Central memory CD8-positive, alpha-beta T cell (primary cell): ENCODE results near the gene PRKCE.

Experiments used
- ATAC-seq: fragments of 150-1000 bp; cut with Tn5 transposase; replicated peaks from 2 replicates; pipeline ENCODE4 v1.10.0; 2022; ENCODE audit warnings: mild to moderate bottlenecking, moderate FRiP score, moderate number of reproducible peaks; ENCODE audit not compliant: poor library complexity, severe bottlenecking; ENCODE audit errors: extremely low read depth
- DNase-seq, 2 donors: peaks; one replicate each; pipeline ENCODE4 v3.0.0; 2021; ENCODE audit warnings: low spot score in 2 of 2
- H3K27ac Mint-ChIP-seq: one replicate; pipeline ENCODE4 v1.8.0; 2022; ENCODE audit warnings: low read depth, mild to moderate bottlenecking, moderate library complexity, mixed read lengths
- H3K27me3 Mint-ChIP-seq: one replicate; pipeline ENCODE4 v1.8.0; 2022; ENCODE audit warnings: mixed read lengths
- H3K36me3 Mint-ChIP-seq: one replicate; pipeline ENCODE4 v1.8.0; 2022; ENCODE audit warnings: mild to moderate bottlenecking, moderate library complexity, mixed read lengths; ENCODE audit not compliant: insufficient read depth
- H3K4me1 Mint-ChIP-seq: one replicate; pipeline ENCODE4 v1.8.0; 2022; ENCODE audit warnings: mixed read lengths
- H3K4me3 Mint-ChIP-seq: one replicate; pipeline ENCODE4 v1.8.0; 2022; ENCODE audit warnings: mild to moderate bottlenecking, moderate library complexity, mixed read lengths
- H3K9me3 Mint-ChIP-seq: one replicate; pipeline ENCODE4 v1.8.0; 2022; ENCODE audit warnings: mixed read lengths

Gene PRKCE

DNA sequence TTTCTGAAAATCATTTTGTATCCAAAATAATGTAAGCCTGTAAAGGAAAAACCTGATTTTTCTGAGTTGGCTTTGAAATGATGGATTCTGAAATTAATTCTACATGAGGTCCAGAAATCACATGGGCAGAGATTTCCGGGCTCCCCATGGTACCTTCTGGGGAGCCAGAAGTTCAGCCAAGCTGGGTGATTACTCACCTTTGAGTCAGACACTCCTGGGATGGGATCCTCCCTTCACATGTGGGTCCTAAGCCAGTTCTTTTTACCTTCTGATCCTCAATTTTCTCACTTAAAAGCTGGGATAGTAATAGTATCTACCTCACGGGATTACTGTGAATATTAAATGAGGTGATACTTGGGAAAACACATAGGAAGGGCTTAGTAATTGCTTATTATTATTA, 465.9 kb downstream of the PRKCE start:
- DNase-seq, result no peak
- no peaks in the 10 kb centered on the region for H3K27me3 Mint-ChIP-seq
- ATAC-seq, result no peak
- peaks cover 6% of the 10 kb centered on the region for H3K4me1 Mint-ChIP-seq
- no peak overlapping the region for H3K4me3 Mint-ChIP-seq
- no peaks in the 10 kb centered on the region for H3K36me3 Mint-ChIP-seq
- H3K9me3 Mint-ChIP-seq, result no peaks in the 10 kb centered on the region
- no peak overlapping the region for H3K27ac Mint-ChIP-seq

DNA sequence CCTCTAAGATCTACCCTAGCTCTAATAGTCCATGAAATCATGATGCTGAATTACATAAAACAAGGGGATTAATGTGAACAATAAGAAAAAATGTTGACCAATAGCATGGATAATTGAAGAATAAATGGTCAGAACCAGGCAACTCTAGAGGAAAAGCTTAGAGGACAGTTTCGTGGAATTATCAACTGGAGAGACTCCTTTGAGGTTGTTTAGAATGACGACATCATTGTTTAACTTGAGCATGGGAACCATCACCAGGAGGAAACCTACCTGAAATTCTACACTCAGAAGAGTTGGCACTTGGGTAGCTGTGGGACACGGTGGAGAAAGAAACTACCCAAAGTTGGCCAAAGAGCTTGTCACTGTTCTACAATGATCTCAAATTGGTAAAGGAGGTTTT, 466.5 kb downstream of the PRKCE start:
- H3K27ac Mint-ChIP-seq, result no peak overlapping the region
- DNase-seq (no peak), ATAC-seq (no peak)
- H3K4me1 Mint-ChIP-seq, result peaks cover 6% of the 10 kb centered on the region
- H3K27me3 Mint-ChIP-seq, result no peaks in the 10 kb centered on the region
- no peak overlapping the region for H3K4me3 Mint-ChIP-seq
- no peaks in the 10 kb centered on the region for H3K9me3 Mint-ChIP-seq
- no peaks in the 10 kb centered on the region for H3K36me3 Mint-ChIP-seq

DNA sequence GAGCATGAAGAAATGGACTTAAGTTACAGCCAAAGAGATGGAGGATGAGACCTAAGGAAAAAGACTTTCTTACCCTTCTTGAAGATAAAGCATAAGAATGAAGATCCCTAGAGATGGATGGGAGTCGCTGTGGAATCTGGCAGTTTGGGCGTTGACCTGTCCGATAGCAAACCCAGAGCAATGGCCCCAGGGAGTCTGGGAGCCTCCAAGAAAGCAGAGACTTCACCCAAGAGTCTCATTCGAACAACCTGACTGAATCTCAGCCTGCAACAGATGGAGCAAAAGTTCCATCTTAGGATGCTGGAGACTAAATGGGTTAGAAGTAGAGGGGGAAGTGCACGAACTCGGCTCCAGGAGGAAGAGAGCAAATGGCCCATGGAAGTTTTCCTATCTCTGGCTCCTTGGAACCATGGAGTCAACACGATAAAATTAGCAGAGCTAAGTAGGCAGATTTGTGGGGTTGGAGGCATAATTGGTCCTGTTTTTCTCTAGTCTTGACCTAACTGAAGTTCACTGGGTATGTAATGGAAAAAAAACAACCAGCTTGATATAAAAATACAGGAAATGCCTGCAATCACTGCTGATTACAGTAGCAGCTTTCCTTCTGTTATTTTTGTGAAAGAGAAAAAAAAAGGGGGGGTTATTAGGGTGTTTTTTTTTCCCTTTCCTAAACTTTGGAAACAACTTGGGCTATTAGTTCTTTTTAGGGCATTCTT, 467.3 kb downstream of the PRKCE start:
- Mint-ChIP-seq H3K27me3 (no peaks in the 10 kb centered on the region), H3K27ac (no peak overlapping the region), H3K36me3 (no peaks in the 10 kb centered on the region), H3K4me3 (no peak overlapping the region), H3K9me3 (no peaks in the 10 kb centered on the region), H3K4me1 (peaks cover 6% of the 10 kb centered on the region)
- ATAC-seq (no peak), DNase-seq (no peak)

DNA sequence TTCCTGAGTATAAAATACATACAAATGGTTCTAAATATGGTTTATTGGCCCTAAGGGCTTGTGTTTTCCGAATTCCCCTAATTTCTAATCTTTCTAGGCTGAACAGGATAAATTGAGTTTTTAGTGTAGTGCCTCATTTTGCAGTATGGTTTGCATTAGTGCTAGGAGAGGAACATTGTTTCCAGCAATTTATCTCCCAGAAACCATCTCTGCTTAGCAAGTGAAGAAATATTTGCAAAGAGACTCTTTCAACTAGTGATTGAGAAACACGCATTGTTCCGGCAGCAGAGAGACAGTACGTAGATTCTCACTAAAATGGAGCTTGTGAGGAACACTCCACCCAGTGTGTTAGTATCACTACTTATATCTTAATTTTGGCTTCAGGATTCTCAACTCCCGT, 468.0 kb downstream of the PRKCE start:
- no peak overlapping the region for H3K4me3 Mint-ChIP-seq
- H3K4me1 Mint-ChIP-seq, result peaks cover 6% of the 10 kb centered on the region
- ATAC-seq (no peak), DNase-seq (no peak)
- H3K9me3 Mint-ChIP-seq, result no peaks in the 10 kb centered on the region
- H3K27ac Mint-ChIP-seq, result no peak overlapping the region
- no peaks in the 10 kb centered on the region for H3K27me3 Mint-ChIP-seq
- no peaks in the 10 kb centered on the region for H3K36me3 Mint-ChIP-seq

DNA sequence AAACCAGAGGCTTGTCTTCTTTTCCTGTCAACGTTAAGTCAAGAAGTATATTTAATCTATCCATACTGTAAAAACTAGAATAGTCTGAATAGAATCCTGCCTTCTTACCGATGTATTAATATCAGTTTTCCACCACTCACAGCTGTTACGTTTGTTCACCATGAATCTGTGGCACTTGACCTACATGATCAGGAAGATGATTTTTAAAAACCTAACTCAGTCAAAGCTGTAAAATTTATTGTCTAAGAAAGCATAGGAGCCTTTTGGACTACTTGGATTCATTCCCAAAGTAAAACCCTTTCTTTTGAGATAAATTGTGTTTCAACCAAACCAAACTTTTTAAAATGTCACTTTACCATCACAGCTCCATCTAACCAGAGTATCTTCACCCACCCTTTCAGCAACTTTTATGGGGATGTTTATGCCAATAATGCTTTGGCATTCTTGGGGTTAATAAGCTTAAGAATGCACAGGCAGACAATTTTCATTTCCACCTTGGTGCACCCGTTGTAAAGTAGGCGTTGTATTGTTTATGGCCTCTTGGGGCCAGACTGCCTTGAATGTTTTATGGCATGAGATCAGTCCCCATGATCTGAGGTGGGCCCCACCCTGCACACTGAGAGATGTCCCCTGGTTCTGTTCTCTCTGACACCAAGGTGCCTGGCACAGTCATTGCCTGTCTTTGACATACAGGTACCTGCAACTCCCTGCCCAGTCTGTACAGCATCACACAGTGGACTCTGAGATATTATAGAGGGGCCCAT, 469.5 kb downstream of the PRKCE start:
- no peaks in the 10 kb centered on the region for H3K27me3 Mint-ChIP-seq
- no peaks in the 10 kb centered on the region for H3K36me3 Mint-ChIP-seq
- no peak for DNase-seq
- H3K9me3 Mint-ChIP-seq, result no peaks in the 10 kb centered on the region
- peaks cover 6% of the 10 kb centered on the region for H3K4me1 Mint-ChIP-seq
- ATAC-seq, result no peak
- no peak overlapping the region for H3K27ac Mint-ChIP-seq
- no peak overlapping the region for H3K4me3 Mint-ChIP-seq

DNA sequence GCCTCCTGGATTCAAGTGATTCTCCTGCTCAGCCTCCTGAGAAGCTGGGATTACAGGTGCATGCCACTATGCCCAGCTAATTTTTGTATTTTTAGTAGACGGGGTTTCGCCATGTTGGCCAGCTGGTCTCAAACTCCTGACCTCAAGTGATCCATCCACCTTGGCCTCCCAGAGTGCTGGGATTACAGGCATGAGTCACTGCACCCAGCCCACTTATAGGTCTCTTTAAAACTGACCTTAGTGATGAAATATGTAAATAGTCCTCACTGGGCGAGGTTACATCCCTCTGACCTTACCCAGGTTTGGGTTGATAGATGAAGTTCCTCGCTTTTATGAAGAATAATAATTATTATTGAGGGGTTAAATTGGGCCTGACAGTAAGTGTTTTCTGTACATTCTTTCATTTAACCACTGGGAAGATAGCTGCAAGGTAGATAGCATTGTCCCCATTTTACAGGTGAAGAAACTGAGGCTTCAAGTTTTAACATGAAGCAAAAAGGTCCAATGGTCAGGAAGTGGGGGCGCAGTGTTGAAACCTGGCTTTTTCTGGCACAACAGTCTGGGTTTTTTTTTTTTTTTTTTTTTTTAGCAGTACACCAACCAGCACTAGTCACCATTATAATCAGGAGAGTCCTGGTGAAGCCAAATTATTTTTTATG, 471.0 kb downstream of the PRKCE start:
- Mint-ChIP-seq H3K4me3 (no peak overlapping the region), H3K4me1 (peaks cover 6% of the 10 kb centered on the region), H3K27me3 (no peaks in the 10 kb centered on the region), H3K9me3 (no peaks in the 10 kb centered on the region), H3K27ac (no peak overlapping the region), H3K36me3 (no peaks in the 10 kb centered on the region)
- ATAC-seq (no peak), DNase-seq (no peak)

DNA sequence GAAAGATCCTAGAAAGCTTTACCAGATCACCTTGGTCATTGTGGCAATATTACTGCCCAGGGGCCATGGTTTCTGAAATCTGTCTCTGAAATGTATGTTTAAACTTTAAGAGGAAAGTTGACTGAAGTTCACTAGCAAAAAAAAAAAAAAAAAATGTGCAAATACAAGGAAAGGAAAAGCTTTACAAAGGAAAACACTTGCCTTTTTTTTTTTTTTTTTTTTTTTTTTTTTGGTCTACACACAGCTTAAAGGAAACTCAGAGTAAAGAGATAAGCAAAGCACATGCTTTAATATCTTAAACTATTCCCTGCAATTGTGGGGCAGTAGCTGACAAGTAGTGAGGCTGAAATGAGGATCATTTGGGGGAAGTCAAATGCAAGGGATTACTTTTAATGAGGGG, 471.5 kb downstream of the PRKCE start:
- no peak overlapping the region for H3K27ac Mint-ChIP-seq
- no peaks in the 10 kb centered on the region for H3K9me3 Mint-ChIP-seq
- DNase-seq (no peak), ATAC-seq (no peak)
- H3K4me3 Mint-ChIP-seq, result no peak overlapping the region
- H3K36me3 Mint-ChIP-seq, result no peaks in the 10 kb centered on the region
- peaks cover 6% of the 10 kb centered on the region for H3K4me1 Mint-ChIP-seq
- no peaks in the 10 kb centered on the region for H3K27me3 Mint-ChIP-seq

DNA sequence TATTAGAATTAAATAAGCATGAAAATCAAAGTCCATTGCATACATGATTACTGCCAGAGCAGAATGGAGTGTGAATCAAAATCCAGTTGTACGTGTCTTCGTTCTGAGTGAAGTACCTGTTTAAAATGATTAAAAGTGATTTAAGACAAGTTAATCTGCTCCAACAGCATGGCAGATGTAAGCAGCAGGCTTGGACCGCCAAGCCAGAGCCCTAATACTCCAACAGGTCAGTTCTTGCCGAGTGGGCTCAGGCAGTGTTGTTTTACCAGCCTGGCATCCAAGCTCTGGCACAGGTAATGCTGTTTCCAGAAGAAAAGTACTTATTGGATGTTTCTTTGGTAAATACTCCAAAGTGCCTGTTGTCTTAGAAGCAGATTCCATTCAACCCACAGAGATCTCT, 474.3 kb downstream of the PRKCE start:
- Mint-ChIP-seq H3K9me3 (no peaks in the 10 kb centered on the region), H3K4me1 (no peaks in the 10 kb centered on the region), H3K4me3 (no peak overlapping the region), H3K36me3 (no peaks in the 10 kb centered on the region), H3K27ac (no peak overlapping the region), H3K27me3 (no peaks in the 10 kb centered on the region)
- DNase-seq (no peak), ATAC-seq (no peak)

DNA sequence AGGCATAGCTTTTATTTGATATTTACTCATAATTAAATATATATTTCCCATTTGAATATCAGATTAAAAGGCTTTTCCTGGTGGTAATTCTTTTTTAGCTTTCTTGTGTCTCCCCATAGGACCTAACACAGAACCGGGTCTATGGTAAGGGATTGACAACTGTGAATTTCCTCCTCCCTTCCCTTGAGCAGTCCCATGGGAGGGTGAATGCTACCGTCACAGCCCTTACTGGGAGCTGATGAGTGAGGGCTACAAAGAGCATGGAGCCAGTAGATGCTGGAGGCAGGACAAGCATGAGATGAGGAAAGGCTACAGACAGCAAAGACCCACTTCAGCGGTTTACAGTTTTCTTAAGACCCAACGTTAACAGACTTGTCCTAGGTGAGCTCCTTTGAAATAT, 475.1 kb downstream of the PRKCE start:
- no peaks in the 10 kb centered on the region for H3K9me3 Mint-ChIP-seq
- ATAC-seq (no peak), DNase-seq (no peak)
- no peaks in the 10 kb centered on the region for H3K4me1 Mint-ChIP-seq
- no peaks in the 10 kb centered on the region for H3K36me3 Mint-ChIP-seq
- H3K27me3 Mint-ChIP-seq, result no peaks in the 10 kb centered on the region
- no peak overlapping the region for H3K27ac Mint-ChIP-seq
- no peak overlapping the region for H3K4me3 Mint-ChIP-seq

DNA sequence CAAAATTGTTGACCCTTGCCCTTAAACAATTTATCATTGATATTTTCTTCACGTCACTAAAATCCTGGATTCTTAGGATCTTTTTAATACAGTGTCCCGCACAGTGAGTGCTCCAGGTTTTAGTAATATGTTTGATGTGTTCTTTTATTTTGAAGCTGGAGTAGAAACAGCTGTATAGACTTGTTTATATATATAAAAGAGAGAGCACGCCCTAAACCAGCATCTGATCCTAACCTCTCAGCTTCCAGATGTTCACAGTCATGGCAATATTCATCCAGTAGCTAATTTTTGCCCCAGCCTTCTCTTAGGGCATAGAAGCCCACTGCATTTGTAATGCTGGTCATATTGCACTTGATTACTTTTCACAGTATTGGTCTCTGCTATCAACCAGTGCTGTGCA, 475.7 kb downstream of the PRKCE start:
- Mint-ChIP-seq H3K27me3 (no peaks in the 10 kb centered on the region), H3K4me1 (no peaks in the 10 kb centered on the region), H3K27ac (no peak overlapping the region), H3K9me3 (no peaks in the 10 kb centered on the region), H3K4me3 (no peak overlapping the region), H3K36me3 (no peaks in the 10 kb centered on the region)
- DNase-seq, result no peak
- ATAC-seq, result no peak

DNA sequence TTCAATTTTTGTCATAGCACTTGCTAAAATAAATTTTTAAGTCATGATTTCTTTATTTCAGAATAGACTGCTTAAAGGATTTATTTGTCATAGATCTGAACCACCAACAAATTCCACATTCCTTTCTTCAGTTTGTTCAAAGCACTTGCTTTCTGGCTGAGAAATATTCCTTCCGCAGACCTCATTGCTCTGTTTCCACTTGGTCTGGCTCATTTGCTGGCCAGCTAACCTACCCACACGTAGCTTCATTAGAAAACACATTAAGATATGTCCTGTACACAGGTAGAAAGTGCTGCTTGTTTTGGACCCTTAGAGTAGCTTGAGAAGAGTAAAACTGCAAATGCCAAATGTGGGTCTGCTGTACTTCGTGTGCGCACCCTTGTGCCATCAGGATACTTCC, 479.0 kb downstream of the PRKCE start:
- no peaks in the 10 kb centered on the region for H3K4me1 Mint-ChIP-seq
- H3K27me3 Mint-ChIP-seq, result no peaks in the 10 kb centered on the region
- no peak overlapping the region for H3K27ac Mint-ChIP-seq
- no peak overlapping the region for H3K4me3 Mint-ChIP-seq
- ATAC-seq (no peak), DNase-seq (no peak)
- peaks cover 5% of the 10 kb centered on the region for H3K36me3 Mint-ChIP-seq
- H3K9me3 Mint-ChIP-seq, result no peaks in the 10 kb centered on the region

DNA sequence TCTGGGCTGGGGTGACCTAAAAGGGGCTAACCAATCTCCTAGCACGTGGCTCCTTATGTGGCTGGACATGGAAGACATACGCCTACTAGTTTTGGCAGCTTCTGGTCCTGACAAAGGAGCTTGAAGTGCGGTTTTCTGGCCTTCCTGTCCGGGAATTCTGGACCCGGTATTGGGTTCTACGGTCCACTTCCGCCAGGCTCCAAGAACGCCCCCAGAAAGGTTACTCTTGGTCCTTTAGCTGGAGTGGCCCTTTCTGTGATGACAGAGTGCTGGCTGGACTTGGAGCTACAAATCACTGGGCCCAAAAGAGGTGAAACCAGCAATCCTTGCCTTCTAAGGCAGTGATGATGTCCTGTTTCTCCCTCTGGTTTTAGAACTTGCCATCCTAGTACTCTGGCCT, 481.5 kb downstream of the PRKCE start:
- ATAC-seq (no peak), DNase-seq (no peak)
- Mint-ChIP-seq H3K27ac (no peak overlapping the region), H3K36me3 (peaks cover 6% of the 10 kb centered on the region), H3K27me3 (no peaks in the 10 kb centered on the region), H3K4me1 (no peaks in the 10 kb centered on the region), H3K4me3 (no peak overlapping the region), H3K9me3 (no peaks in the 10 kb centered on the region)
